Measurements from ENCODE around the gene IL1RN.

GRCh38 chr2:113137827-113138226 lies 10.4 kb downstream of the IL1RN start:
- TF ChIP-seq POLR2A (IDR thresholded peaks at IDR 0.05) (no peak), CTCF (IDR thresholded peaks at IDR 0.05 in 4 of 5, conservative IDR thresholded peaks at IDR 0.05 in 1 of 5) (no peak)
